Tongue (tissue), 2 donors: ENCODE data around the gene C12orf76. TPM values are rescaled to one million over a fixed set of nuclear protein-coding genes. Genes with fewer than 3 reads are reported as not detected.
"Not testable (repeated sequence)": the region's sequence is repeated elsewhere in the genome, so short reads cannot be mapped to it uniquely, and the experiment has no call there.

ENCODE experiments used
- DNase-seq: peaks from one replicate; pipeline ENCODE4 v3.0.0-alpha.2; 2015
- total RNA-seq: library from RNA; depleted of rRNA; stranded (reverse); fragments of >200 nt; gene quantifications from one replicate; pipeline ENCODE4 v1.2.3, GENCODE V29; 2014

C12orf76 gene
- total RNA-seq, 1 donor from 2014 or later = 20.9 TPM

GRCh38 chr12:110062241-110062640 is 13.9 kb upstream of the C12orf76 start:
- DNase-seq = no peak

- DNase-seq = no peak
Measured at GRCh38 chr12:110059651-110060000, 11.3 kb upstream of the C12orf76 start.

GRCh38 chr12:110058875-110059615 is 10.7 kb upstream of the C12orf76 start:
- DNase-seq = no peak

GRCh38 chr12:110056643-110057042 is 8.3 kb upstream of the C12orf76 start:
- not testable (repeated sequence) for DNase-seq

- not testable (repeated sequence) for DNase-seq
Measured at GRCh38 chr12:110055375-110056352, 7.3 kb upstream of the C12orf76 start.

- no peak for DNase-seq
Measured at GRCh38 chr12:110050927-110051326, 2.6 kb upstream of the C12orf76 start.

- not testable (repeated sequence) for DNase-seq
Measured at GRCh38 chr12:110049666-110050065, 1.3 kb upstream of the C12orf76 start.

- DNase-seq = not testable (repeated sequence)
Measured at GRCh38 chr12:110049034-110049433, 712 bp upstream of the C12orf76 start.

GRCh38 chr12:110047297-110047940 is 903 bp downstream of the C12orf76 start:
- DNase-seq = no peak

GRCh38 chr12:110046451-110047187 is 1.7 kb downstream of the C12orf76 start:
- DNase-seq = no peak

GRCh38 chr12:110042264-110042663 is 6.1 kb downstream of the C12orf76 start:
- DNase-seq = peak; percentile 56

GRCh38 chr12:110039085-110039807 is 9.1 kb downstream of the C12orf76 start:
- DNase-seq = peak; percentile 56

- no peak for DNase-seq
Measured at GRCh38 chr12:110038741-110039084, 9.6 kb downstream of the C12orf76 start.

GRCh38 chr12:110037315-110037714 is 11.0 kb downstream of the C12orf76 start:
- no peak for DNase-seq

- DNase-seq = no peak
Measured at GRCh38 chr12:110035534-110036104, 12.7 kb downstream of the C12orf76 start.

GRCh38 chr12:110033888-110034287 is 14.4 kb downstream of the C12orf76 start:
- no peak for DNase-seq

GRCh38 chr12:110029290-110029815 is 19.0 kb downstream of the C12orf76 start:
- no peak for DNase-seq

- DNase-seq = no peak
Measured at GRCh38 chr12:110028323-110028722, 20.0 kb downstream of the C12orf76 start.

- peak; percentile 15 for DNase-seq
Measured at GRCh38 chr12:110024051-110024450, 24.3 kb downstream of the C12orf76 start.
